Posterior cingulate gyrus (tissue), 11 donors: ENCODE measurements around the gene CENPF.
A peak's percentile ranks its signal among the peaks of the same experiment; 100 is the strongest.
"Not testable (repeated sequence)": the region's sequence is repeated elsewhere in the genome, so short reads cannot be mapped to it uniquely, and the experiment has no call there.

Experiments used
- DNase-seq, 10 donors: peaks; one replicate each; pipeline versions ENCODE4 v3.0.0 to v3.0.0-alpha.2; 2020 to 2021; ENCODE audit warnings: mixed read lengths in 3 of 10
- intact Hi-C: fragments of 100-400 bp; cut with DNase I; formaldehyde crosslinking; loops from one replicate; pipeline ENCODE4 v1.15.1; 2023

Gene CENPF

GRCh38 chr1:214657299-214657698 lies 54.3 kb downstream of the CENPF start:
- intact Hi-C loops, result no loop called here
- DNase-seq, result no peak

DNA sequence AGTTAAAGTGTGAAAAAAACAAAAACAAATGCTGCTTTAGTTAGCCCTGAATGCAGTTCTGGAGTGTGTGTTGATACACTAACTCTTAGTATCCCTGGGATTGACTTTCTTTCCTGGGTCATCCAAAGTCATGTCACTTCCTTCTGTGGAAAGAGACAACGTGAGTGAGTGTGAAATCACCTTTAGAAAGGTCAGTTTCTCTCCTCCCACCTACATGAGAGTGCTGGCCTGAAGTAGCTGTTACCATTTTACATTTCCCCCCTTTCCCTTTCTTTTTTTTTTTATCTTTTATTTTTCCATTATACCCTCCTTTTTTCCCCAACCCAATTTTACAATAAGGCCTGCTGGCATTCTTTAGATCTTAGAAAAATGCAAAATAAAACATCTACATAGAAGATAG lies 55.2 kb downstream of the CENPF start:
- DNase-seq, result no peak
- intact Hi-C loops, result no loop called here

DNA sequence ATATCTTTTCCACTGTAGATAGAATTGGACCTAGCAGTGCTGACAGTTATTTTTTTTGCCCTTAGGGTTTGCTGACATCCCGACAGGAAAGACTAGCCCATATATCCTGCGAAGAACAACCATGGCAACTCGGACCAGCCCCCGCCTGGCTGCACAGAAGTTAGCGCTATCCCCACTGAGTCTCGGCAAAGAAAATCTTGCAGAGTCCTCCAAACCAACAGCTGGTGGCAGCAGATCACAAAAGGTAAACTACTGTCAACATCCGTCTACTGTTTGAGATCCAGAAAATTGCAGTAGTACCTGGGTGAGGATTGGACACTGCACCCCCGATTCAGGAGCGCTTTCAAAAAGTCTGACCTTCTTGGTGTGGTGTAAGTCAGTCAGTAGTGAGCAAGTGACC lies 55.8 kb downstream of the CENPF start:
- peak in 3 of 10 donors; percentile 8 to 81 (median 66) for DNase-seq
- intact Hi-C loops, result no loop called here

GRCh38 chr1:214660190-214660589 lies 57.2 kb downstream of the CENPF start:
- intact Hi-C loops, result loop anchor here (2.0 to 5.0 kb wide), 2 partner anchors 487 to 865 kb away; no protein-coding TSS in a partner anchor
- DNase-seq, result no peak

- intact Hi-C loops, result loop anchor here (2.0 to 5.0 kb wide), 2 partner anchors 486 to 864 kb away; no protein-coding TSS in a partner anchor
- DNase-seq, result peak; percentile 43 to 94 (median 68)
Measured at GRCh38 chr1:214660900-214661299, 57.9 kb downstream of the CENPF start.

DNA sequence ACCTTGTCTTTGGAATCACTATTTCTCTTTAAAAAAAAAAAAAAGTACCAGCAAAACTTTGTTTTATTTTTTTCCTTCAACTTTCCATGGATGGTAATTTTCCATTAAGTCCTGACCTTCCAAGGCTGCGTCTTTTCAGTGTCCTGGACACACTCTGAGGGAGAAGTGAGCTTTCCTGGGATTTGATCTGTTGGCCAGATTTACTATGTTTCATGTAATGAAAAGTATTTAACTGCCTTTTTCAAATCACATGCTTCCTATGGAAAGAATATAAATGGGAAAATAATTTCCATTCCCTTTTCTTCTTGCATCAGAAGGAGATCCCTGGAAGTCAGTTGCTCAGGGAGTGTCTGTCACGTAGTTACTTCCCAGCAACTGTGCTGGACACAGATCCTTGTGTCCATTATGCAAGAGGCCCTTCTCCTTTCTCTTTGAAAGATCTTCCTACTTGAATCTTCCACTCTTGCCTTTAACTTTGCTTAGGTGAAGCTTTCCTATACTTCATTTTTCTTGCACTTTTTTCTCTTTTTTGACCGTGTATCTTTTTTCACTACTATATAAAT lies 59.3 kb downstream of the CENPF start:
- intact Hi-C loops, result loop anchor here (5.0 kb wide), 1 partner anchor 485 kb away; no protein-coding TSS in a partner anchor
- no peak for DNase-seq

DNA sequence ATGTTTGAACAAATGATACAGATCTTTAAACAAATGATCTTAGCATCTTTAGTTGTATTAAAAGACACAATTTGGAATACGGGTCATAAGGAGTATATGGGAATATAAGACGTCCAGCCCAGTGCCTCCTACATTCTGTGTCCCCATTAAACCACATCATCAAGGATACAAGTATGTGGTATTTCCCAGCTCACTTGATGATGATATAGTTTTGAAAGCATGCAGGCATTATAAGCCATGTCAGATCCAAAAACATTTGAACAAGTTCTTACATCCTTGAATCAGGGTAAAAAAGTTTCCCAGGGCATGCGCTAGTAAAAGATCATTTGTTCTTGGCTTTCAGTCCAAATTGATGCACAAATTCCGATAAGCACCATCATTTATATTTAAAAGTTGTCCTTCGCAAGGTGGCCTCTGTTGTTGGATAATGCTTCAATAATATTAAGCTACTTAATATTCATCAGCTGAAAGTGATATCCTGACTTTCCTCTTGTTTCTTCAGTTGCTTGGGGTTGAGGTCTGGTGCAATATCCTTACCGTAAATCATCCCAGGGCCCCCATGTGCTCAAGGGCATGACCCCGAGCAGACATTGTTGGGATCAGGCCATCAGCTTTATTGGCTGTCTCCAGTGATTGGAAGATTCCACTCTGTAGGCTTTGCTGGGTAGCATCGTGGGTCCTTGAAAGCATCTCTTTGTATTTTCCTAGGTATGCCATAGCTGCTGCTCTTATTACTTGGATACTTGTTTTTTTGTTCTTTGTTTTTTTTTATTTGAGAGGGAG lies 61.8 kb downstream of the CENPF start:
- intact Hi-C loops, result loop anchor here (5.0 kb wide), 1 partner anchor 482 kb away; no protein-coding TSS in a partner anchor
- no peak for DNase-seq

GRCh38 chr1:214665606-214666110 lies 62.7 kb downstream of the CENPF start:
- DNase-seq, result no peak
- intact Hi-C loops, result no loop called here

DNA sequence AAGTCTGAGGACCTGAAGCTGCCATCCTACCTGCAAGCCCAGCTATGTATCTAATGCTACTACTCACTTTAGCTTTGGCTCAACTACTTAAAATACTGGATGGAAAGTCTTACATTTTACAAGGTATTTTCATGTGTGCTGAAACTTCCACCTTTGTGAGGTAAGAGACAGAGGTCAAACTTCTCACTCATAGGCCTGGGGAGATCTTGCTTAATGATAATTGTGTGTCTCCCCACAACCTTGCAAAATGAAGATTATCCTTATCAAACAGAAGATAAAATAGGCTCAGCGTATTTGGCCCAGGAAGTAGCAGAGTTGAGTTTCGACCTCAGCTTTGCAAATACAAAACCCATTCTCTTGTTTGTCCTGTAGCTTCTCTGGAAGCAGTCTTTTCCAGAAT lies 63.7 kb downstream of the CENPF start:
- intact Hi-C loops, result no loop called here
- DNase-seq, result no peak

- DNase-seq, result peak in 3 of 10 donors; percentile 10 to 70 (median 13)
- intact Hi-C loops, result no loop called here
Measured at GRCh38 chr1:214670098-214670497, 67.1 kb downstream of the CENPF start.

DNA sequence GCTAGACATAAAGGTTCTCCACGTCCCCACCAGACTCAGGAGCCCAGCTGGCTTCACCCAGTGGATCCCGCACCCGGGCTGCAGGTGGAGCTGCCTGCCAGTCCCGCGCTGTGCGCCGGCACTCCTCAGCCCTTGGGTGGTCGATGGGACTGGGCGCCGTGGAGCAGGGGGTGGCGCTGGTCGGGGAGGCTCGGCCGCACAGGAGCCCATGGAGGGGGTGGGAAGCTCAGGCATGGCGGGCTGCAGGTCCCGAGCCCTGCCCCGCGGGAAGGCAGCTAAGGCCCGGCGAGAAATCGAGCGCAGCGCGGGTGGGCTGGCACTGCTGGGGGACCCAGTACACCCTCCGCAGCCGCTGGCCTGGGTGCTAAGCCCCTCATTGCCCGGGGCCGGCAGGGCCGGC lies 70.0 kb downstream of the CENPF start:
- intact Hi-C loops, result not testable (repeated sequence)
- peak in 1 of 10 donors; percentile 58 for DNase-seq

DNA sequence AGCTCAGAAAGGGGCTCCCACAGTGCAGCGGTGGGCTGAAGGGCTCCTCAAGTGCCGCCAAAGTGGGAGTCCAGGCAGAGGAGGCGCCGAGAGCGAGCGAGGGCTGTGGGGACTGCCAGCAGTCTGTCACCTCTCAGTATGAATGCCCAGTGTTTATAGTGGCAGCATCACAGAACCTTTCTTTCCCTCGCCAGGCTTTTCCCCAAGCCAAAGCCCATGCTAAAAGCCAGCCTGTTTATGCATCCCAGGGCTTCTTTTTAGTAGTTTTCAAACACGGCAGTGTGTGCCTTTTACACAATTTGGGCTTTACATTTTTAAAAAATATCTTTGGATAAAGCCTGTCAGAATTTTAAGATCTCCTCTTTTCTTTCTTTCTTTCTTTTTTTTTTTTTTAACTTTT lies 70.6 kb downstream of the CENPF start:
- DNase-seq, result no peak
- intact Hi-C loops, result no loop called here

GRCh38 chr1:214675524-214675923 lies 72.5 kb downstream of the CENPF start:
- DNase-seq, intact Hi-C loops: not testable (repeated sequence)

DNA sequence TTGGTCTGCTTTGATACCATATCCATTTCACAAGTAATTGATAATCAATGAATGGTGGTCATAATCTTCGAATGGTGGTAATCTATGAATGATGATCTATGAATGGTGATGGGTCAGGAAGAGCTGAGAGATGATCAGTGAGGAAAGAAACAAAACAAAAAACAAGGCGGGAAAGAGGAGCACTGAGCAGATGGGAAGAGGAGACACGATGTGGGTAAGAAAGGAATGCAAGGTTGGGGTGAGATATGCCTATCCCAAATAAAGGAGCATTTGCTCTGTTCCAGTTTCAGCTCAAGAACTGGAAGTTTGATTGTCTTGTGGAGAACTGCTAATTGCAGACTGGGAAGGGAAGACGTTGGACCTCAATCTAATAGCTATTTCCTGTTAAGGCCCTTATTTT lies 73.8 kb downstream of the CENPF start:
- intact Hi-C loops, result no loop called here

DNA sequence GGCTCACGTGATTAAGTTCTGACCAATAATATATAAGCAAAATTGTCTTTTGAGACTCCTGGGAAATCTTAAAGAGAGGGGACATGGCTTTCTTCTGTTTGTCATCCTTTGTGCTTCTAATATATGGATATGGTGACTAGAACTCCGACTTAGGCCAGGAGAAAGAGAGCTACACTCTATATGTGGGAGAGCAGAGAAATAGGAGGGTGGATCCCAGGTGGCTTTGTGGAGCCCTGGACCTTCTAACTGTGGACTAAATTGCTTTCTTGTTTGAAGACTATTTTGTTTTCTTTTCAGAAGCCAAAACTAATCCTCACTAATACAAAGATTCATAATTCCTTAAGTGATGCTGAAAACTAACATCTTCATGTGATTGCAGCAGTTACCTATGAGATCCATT lies 75.0 kb downstream of the CENPF start:
- DNase-seq, result no peak
- intact Hi-C loops, result no loop called here

More for the DNA sequence above, 73.8 kb downstream of the CENPF start:
- DNase-seq, result no peak

GRCh38 chr1:214678386-214678785 lies 75.4 kb downstream of the CENPF start:
- intact Hi-C loops, result no loop called here
- no peak for DNase-seq

- intact Hi-C loops, result no loop called here
- no peak for DNase-seq
Measured at GRCh38 chr1:214683621-214684020, 80.6 kb downstream of the CENPF start.

GRCh38 chr1:214685906-214686305 lies 82.9 kb downstream of the CENPF start:
- DNase-seq, result no peak
- intact Hi-C loops, result no loop called here

- DNase-seq, result no peak
- intact Hi-C loops, result no loop called here
Measured at GRCh38 chr1:214686497-214686896, 83.5 kb downstream of the CENPF start.

- intact Hi-C loops, result no loop called here
- DNase-seq, result no peak
Measured at GRCh38 chr1:214688891-214689290, 85.9 kb downstream of the CENPF start.

- DNase-seq, result no peak
- intact Hi-C loops, result no loop called here
Measured at GRCh38 chr1:214694769-214695168, 91.8 kb downstream of the CENPF start.

DNA sequence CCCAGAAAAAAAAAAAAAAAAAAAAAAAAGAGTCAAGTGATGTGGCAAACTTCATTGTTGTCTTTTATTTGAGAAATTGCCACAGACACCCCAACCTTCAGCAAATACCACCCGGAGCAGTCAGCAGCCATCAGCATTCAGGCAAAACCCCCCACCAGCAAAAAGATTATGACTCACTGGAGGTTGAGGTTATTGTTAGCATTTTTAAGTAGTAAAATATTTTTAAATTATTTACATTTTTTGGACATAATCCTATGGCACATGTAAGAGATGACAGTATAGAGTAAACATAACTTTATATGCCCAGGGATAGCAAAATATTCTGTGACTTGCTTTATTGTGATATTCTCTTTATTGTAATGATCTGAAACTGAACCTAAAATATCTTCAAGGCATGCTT lies 95.6 kb downstream of the CENPF start:
- DNase-seq, result no peak
- intact Hi-C loops, result no loop called here
